ENCODE results near the gene SRRM5.
"Not testable (repeated sequence)": the region's sequence is repeated elsewhere in the genome, so short reads cannot be mapped to it uniquely, and the experiment has no call there.

DNA sequence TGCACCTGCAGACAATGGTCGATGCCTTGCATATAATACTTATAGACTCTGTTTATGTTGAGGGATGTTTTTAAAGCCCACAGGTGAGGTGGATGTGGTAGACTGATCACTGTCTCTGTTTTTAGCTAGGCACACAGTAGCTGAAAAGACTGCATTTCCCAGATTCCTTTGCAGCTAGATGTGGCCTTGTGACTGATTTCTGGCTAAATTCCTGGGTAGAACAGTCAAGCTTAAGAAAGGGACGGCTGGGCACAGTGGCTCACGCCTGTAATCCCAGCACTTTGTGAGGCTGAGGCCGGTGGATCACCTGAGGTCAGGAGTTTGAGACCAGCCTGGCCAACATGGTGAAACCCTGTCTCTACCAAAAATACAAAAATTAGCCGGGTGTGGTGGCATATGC, 11.6 kb upstream of the SRRM5 start:
- not testable (repeated sequence) for TF ChIP-seq CTCF, POLR2A, EP300 (IDR thresholded peaks at IDR 0.05)
